ENCODE data around the gene OR2G3.

The OR2G3 gene

GRCh38 chr1:247605286-247605685 lies at the start of gene OR2G3:
Gene OR2G3, plus strand, starts transcription at chr1:247605586. Its CDS starts 0 bp downstream, at chr1:247605586.
- DNase-seq (ENCODE audit: low spot score), result no peak

GRCh38 chr1:247557926-247558674 lies 47.3 kb upstream of the OR2G3 start:
- DNase-seq (ENCODE audit: low spot score), result no peak

- no peak for DNase-seq (ENCODE audit: low spot score)
Observed at GRCh38 chr1:247561711-247562110, 43.7 kb upstream of the OR2G3 start.

GRCh38 chr1:247562198-247562597 lies 43.2 kb upstream of the OR2G3 start:
- DNase-seq (ENCODE audit: low spot score), result no peak

GRCh38 chr1:247574236-247574635 lies 31.1 kb upstream of the OR2G3 start:
- no peak for DNase-seq (ENCODE audit: low spot score)

- no peak for DNase-seq (ENCODE audit: low spot score)
Observed at GRCh38 chr1:247574664-247575063, 30.7 kb upstream of the OR2G3 start.

GRCh38 chr1:247576514-247576913 lies 28.9 kb upstream of the OR2G3 start:
- DNase-seq (ENCODE audit: low spot score), result no peak

- DNase-seq (ENCODE audit: low spot score), result no peak
Observed at GRCh38 chr1:247578946-247579460, 26.4 kb upstream of the OR2G3 start.

GRCh38 chr1:247588060-247588459 lies 17.3 kb upstream of the OR2G3 start, which contains the start of gene OR2G2:
Gene OR2G2, plus strand, starts transcription at chr1:247588360. Its CDS starts 0 bp downstream, at chr1:247588360.
- DNase-seq (ENCODE audit: low spot score), result no peak

- DNase-seq (ENCODE audit: low spot score), result no peak
Observed at GRCh38 chr1:247613405-247613804, 8.0 kb downstream of the OR2G3 start.

GRCh38 chr1:247614625-247615024 lies 9.2 kb downstream of the OR2G3 start:
- DNase-seq (ENCODE audit: low spot score), result no peak

GRCh38 chr1:247627951-247628350 lies 22.6 kb downstream of the OR2G3 start:
- no peak for DNase-seq (ENCODE audit: low spot score)

- no peak for DNase-seq (ENCODE audit: low spot score)
Observed at GRCh38 chr1:247638011-247638410, 32.6 kb downstream of the OR2G3 start.

GRCh38 chr1:247638781-247639180 lies 33.4 kb downstream of the OR2G3 start:
- DNase-seq (ENCODE audit: low spot score), result no peak

GRCh38 chr1:247639381-247639981 lies 34.1 kb downstream of the OR2G3 start:
- DNase-seq (ENCODE audit: low spot score), result peak; percentile 9

GRCh38 chr1:247642742-247643141 lies 37.4 kb downstream of the OR2G3 start:
- DNase-seq (ENCODE audit: low spot score), result no peak

GRCh38 chr1:247646867-247647266 lies 41.5 kb downstream of the OR2G3 start:
- peak; percentile 6 for DNase-seq (ENCODE audit: low spot score)

- DNase-seq (ENCODE audit: low spot score), result no peak
Observed at GRCh38 chr1:247647864-247648263, 42.5 kb downstream of the OR2G3 start.

GRCh38 chr1:247653040-247653439 lies 47.7 kb downstream of the OR2G3 start:
- DNase-seq (ENCODE audit: low spot score), result no peak

All from globus pallidus (tissue), 1 donor.